GM12891 (cell line): ENCODE results near the gene CASR.

Experiments used
- PAX5 ChIP-seq: IDR thresholded peaks from 2 replicates; pipeline ENCODE4 v1.6.1; 2011; ENCODE audit warnings: low read length, moderate library complexity, mild to moderate bottlenecking; ENCODE audit not compliant: insufficient read depth, severe bottlenecking
- POLR2A ChIP-seq: IDR thresholded peaks from 2 replicates; pipeline ENCODE4 v1.6.1; 2011; ENCODE audit warnings: low read depth, low read length, control low read depth
- POLR2AphosphoS5 ChIP-seq: IDR thresholded peaks from 2 replicates; pipeline ENCODE4 v1.6.1; 2011; ENCODE audit warnings: low read depth, low read length, control low read depth
- POU2F2 ChIP-seq: IDR thresholded peaks from 2 replicates; pipeline ENCODE4 v1.6.1; 2011; ENCODE audit warnings: low read depth, mild to moderate bottlenecking, control low read depth, low read length, moderate library complexity
- SPI1 ChIP-seq: IDR thresholded peaks from 2 replicates; pipeline ENCODE4 v1.6.1; 2011; ENCODE audit warnings: low read depth, low read length, control low read depth
- TAF1 ChIP-seq: IDR thresholded peaks from 2 replicates; pipeline ENCODE4 v1.6.1; 2011; ENCODE audit warnings: low read depth, low read length, control low read depth

DNA sequence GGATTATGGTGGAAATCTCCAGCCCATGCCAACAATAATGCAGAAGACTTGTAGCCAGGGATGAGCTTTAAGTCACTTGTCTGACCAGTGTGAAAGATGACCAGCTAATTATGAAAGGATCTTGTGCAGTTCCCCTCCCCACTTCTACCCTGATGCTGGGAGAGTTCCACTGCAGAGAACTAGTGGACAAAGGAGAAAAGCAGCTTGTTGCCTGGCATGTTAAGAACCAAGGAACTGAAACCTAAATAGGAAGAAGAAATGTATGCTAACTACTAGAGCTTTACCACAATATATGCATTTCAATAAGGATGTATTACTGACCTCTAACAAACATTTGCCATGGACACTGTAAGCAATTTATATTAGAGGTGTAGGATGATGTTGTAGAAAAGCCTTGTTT, 89.4 kb downstream of the CASR start:
- no peak for TF ChIP-seq POLR2A
- TF ChIP-seq TAF1: no peak
- TF ChIP-seq POLR2AphosphoS5: no peak
- no peak for TF ChIP-seq PAX5
- TF ChIP-seq POU2F2: no peak
- peak; percentile 78 for TF ChIP-seq SPI1
